Neural progenitor cell (in vitro differentiated cells): ENCODE measurements around the gene KIFBP. TPM values are rescaled to one million over a fixed set of nuclear protein-coding genes. Genes with fewer than 3 reads are reported as not detected.

ENCODE experiments used
- DNase-seq: peaks from one replicate; pipeline ENCODE4 v3.0.0-alpha.2; 2016; ENCODE audit warnings: low spot score
- H2AFZ ChIP-seq: fragments of 200-600 bp; sonication (generic); replicated peaks from 2 replicates; pipeline ENCODE4 v1.6.1; 2016; ENCODE audit warnings: antibody characterized with exemption
- H3F3A ChIP-seq: fragments of 200-600 bp; sonication (generic); 2 replicates; pipeline ENCODE4 v1.6.1; 2016; ENCODE audit warnings: antibody characterized with exemption, low read depth
- H3K27ac ChIP-seq: fragments of 200-600 bp; sonication (generic); 2 replicates; pipeline ENCODE4 v1.5.1; 2016; ENCODE audit warnings: mild to moderate bottlenecking
- H3K27me3 ChIP-seq: fragments of 200-600 bp; sonication (generic); 2 replicates; pipeline ENCODE4 v1.6.1; 2016; ENCODE audit warnings: mild to moderate bottlenecking, moderate library complexity
- H3K36me3 ChIP-seq: fragments of 200-600 bp; sonication (generic); 2 replicates; pipeline ENCODE4 v1.5.1; 2016
- H3K4me1 ChIP-seq: fragments of 200-600 bp; sonication (generic); 2 replicates; pipeline ENCODE4 v1.6.1; 2016; ENCODE audit warnings: mixed run types
- H3K4me2 ChIP-seq: fragments of 200-600 bp; sonication (generic); 2 replicates; pipeline ENCODE4 v1.6.1; 2016
- H3K4me3 ChIP-seq: fragments of 200-600 bp; sonication (generic); 2 replicates; pipeline ENCODE4 v1.5.1; 2016
- H3K79me2 ChIP-seq: fragments of 200-600 bp; sonication (generic); 2 replicates; pipeline ENCODE4 v1.6.1; 2016; ENCODE audit warnings: low read depth
- H3K9ac ChIP-seq: fragments of 200-600 bp; sonication (generic); 2 replicates; pipeline ENCODE4 v1.6.1; 2016
- H3K9me3 ChIP-seq: fragments of 200-600 bp; sonication (generic); 2 replicates; pipeline ENCODE4 v1.5.1; 2016; ENCODE audit warnings: low read depth
- H4K20me1 ChIP-seq: fragments of 200-600 bp; sonication (generic); 2 replicates; pipeline ENCODE4 v1.6.1; 2016; ENCODE audit warnings: low read depth
- H3K27ac Mint-ChIP-seq: 3 replicates; pipeline ENCODE4 v1.8.0; 2021; ENCODE audit warnings: mixed read lengths
- H3K27me3 Mint-ChIP-seq: 2 replicates; pipeline ENCODE4 v1.8.0; 2022; ENCODE audit warnings: low read depth, mild to moderate bottlenecking, inconsistent platforms, moderate library complexity, mixed read lengths; ENCODE audit not compliant: insufficient read depth
- H3K36me3 Mint-ChIP-seq: 3 replicates; pipeline ENCODE4 v1.8.0; 2021; ENCODE audit warnings: mixed read lengths
- H3K4me1 Mint-ChIP-seq: 3 replicates; pipeline ENCODE4 v1.8.0; 2021; ENCODE audit warnings: mixed read lengths
- H3K4me3 Mint-ChIP-seq: 3 replicates; pipeline ENCODE4 v1.8.0; 2021; ENCODE audit warnings: mild to moderate bottlenecking, moderate library complexity, mixed read lengths
- H3K9me3 Mint-ChIP-seq: 3 replicates; pipeline ENCODE4 v1.8.0; 2020; ENCODE audit warnings: mixed read lengths
- EZH2 ChIP-seq: fragments of 200-600 bp; sonication (generic); IDR thresholded peaks from 2 replicates; pipeline ENCODE4 v1.6.1; 2017; ENCODE audit warnings: antibody characterized with exemption, mild to moderate bottlenecking, moderate library complexity
- EZH2phosphoT487 ChIP-seq: fragments of 200-600 bp; sonication (generic); IDR thresholded peaks from 2 replicates; pipeline ENCODE4 v1.6.1; 2017; ENCODE audit warnings: antibody characterized with exemption
- total RNA-seq: library from RNA; depleted of rRNA; stranded (reverse); fragments of >200 nt; gene quantifications from 2 replicates; pipeline ENCODE4 v1.2.3, GENCODE V29; 2015; ENCODE audit warnings: low replicate concordance
- TF ChIP-seq, protein P1 (sequence below): fragments of 200-600 bp; sonication (generic); IDR thresholded peaks from 2 replicates; pipeline ENCODE4 v1.5.1; 2017; ENCODE audit warnings: antibody characterized with exemption, mild to moderate bottlenecking

Gene KIFBP
- total RNA-seq, 1 donor from 2014 or later = 44.9 TPM

DNA sequence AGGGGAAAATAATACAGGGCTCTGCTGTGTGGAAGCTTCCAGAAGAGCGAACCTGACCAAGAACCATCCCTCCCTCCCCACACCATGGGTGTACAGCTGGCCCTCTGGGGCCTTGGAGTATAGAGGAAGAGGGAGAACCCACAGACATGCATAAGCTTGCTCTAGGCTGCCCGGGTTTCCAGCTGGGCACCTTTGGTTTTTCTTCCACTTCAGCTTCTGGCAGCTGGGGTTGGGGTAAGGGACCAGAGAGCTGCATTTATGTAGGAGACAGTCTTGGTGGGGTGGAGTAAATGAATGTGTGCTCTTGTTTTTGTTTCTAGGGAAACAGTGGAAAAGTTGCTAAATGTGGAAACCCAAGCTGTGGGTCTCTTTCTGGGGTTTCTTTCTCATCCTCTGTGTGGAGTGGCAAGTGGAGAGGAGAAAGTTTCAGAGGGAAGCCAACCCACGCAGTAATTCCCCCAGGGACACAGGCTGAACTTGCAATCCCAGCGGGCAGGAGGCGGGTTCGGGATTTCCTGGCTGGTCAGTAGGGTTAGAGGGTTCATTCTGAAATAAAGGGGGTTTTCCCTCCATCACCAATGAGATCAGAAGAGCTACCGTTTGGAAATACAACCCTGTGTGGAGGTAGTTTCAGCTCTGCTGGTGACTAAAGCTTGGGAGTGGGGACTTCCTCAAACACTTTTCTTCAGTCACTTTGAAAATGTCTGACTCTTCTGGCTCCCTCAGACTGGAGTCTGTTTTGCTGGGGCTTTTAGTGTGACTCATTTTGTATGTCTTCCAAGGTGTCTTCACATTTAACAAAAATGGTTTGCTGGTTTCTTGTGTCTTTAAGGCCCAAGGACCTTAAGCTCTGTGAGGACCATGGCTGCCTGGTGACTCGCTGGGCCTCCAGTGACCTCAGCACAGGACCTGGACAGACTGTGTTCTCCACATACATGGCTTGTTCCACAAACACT is 77.1 kb downstream of the KIFBP start:
- no peaks in the 10 kb centered on the region for H3F3A ChIP-seq
- H3K4me2 ChIP-seq = no peak overlapping the region
- H3K4me3 ChIP-seq = no peak overlapping the region
- no peaks in the 10 kb centered on the region for H3K27me3 ChIP-seq
- TF ChIP-seq, protein P1, sequence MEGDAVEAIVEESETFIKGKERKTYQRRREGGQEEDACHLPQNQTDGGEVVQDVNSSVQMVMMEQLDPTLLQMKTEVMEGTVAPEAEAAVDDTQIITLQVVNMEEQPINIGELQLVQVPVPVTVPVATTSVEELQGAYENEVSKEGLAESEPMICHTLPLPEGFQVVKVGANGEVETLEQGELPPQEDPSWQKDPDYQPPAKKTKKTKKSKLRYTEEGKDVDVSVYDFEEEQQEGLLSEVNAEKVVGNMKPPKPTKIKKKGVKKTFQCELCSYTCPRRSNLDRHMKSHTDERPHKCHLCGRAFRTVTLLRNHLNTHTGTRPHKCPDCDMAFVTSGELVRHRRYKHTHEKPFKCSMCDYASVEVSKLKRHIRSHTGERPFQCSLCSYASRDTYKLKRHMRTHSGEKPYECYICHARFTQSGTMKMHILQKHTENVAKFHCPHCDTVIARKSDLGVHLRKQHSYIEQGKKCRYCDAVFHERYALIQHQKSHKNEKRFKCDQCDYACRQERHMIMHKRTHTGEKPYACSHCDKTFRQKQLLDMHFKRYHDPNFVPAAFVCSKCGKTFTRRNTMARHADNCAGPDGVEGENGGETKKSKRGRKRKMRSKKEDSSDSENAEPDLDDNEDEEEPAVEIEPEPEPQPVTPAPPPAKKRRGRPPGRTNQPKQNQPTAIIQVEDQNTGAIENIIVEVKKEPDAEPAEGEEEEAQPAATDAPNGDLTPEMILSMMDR = no peak
- TF ChIP-seq EZH2 = no peak
- no peak for TF ChIP-seq EZH2phosphoT487
- Mint-ChIP-seq H3K9me3 (no peaks in the 10 kb centered on the region), H3K4me3 (no peak overlapping the region), H3K36me3 (no peaks in the 10 kb centered on the region), H3K27me3 (no peaks in the 10 kb centered on the region), H3K27ac (no peak overlapping the region), H3K4me1 (no peaks in the 10 kb centered on the region)
- H2AFZ ChIP-seq = peak overlapping the region; percentile 18
- DNase-seq = no peak
- H3K9ac ChIP-seq = no peak overlapping the region
- no peaks in the 10 kb centered on the region for H3K36me3 ChIP-seq
- no peak overlapping the region for H3K27ac ChIP-seq
- H3K4me1 ChIP-seq = no peaks in the 10 kb centered on the region
- no peaks in the 10 kb centered on the region for H4K20me1 ChIP-seq
- H3K9me3 ChIP-seq = no peaks in the 10 kb centered on the region
- no peaks in the 10 kb centered on the region for H3K79me2 ChIP-seq

Other genes with a start within 250 kb of the KIFBP start
- 35.9 and 53.9 TPM in 2 replicates for gene STOX1, start 161.3 kb upstream of the KIFBP start, total RNA-seq
- 75.2 and 110 TPM in 2 replicates for gene DDX50, start 87.5 kb upstream of the KIFBP start, total RNA-seq
- 51.2 and 69.9 TPM in 2 replicates for gene DDX21, start 32.6 kb upstream of the KIFBP start, total RNA-seq
- not detected in 2 replicates for gene SRGN, start 99.3 kb downstream of the KIFBP start, total RNA-seq
- 35.7 and 56.0 TPM in 2 replicates for gene VPS26A, start 135.4 kb downstream of the KIFBP start, total RNA-seq
- gene SUPV3L1, start 191.4 kb downstream of the KIFBP start, total RNA-seq = 31.9 and 32.2 TPM in 2 replicates
- gene HKDC1, start 231.5 kb downstream of the KIFBP start, total RNA-seq = 0.30 TPM in 1 of 2 replicates, not detected in the other